DMS114 treated with DMSO at 0.1 percent for 48 hours (cell line): ENCODE measurements around the gene MLN.

Experiments used
- DNase-seq: peaks from one replicate; lab custom pipeline; 2025; ENCODE audit not compliant: unreplicated experiment; lab: John Stamatoyannopoulos, UW

The MLN gene

DNA sequence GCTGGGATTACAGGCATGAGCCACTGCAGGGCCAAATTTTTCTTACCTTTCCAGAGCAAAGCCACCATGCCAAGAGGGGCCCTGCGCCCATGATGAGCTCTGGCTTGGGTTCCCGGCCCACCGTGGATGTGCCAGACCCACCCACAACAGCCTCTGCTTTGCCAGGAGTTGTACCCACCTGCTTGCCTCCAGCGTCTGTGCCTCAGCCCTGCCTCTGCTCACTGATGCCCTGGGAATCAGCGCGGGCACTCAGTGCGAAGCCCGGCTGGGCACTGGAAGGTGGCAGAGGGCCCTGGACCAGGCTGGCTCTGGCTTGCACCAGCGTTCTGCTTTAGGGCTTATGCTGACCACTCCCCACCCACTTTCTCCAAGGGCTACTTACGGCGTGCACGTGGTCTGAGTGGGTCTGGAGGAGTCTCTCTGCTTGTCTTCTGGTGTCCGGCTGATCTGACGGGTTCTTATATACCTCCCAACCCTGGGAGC lies at the start of gene MLN:
Gene MLN (minus strand): TSS at position 433 of the 483 bp plus-strand sequence. CDS start 2,840 bp downstream, outside the sequence.
- DNase-seq, result no peak

- DNase-seq, result no peak
Observed at GRCh38 chr6:33853026-33853425, 49.2 kb upstream of the MLN start.

DNA sequence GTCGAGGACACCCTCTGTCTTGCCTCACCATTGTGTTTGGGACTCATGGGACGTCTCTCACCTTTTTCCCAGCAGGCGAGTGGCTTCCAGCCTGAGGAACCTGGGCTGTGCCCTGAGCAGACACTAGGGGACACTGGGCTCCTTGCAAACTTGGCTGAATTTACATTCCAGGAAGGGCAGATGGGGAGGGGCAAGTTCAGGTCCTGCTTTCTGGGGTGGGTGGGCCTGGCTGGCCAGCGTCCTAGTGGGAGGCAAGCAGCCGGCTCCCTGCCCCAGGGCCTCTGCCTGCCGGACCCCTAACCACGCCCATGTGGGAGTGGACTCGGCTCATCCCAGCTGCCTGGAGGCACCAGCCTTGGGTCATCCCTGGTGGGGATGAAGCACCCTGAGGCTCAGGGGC lies 48.2 kb upstream of the MLN start:
- peak; percentile 22 for DNase-seq

GRCh38 chr6:33850869-33851541 lies 47.2 kb upstream of the MLN start:
- no peak for DNase-seq

DNA sequence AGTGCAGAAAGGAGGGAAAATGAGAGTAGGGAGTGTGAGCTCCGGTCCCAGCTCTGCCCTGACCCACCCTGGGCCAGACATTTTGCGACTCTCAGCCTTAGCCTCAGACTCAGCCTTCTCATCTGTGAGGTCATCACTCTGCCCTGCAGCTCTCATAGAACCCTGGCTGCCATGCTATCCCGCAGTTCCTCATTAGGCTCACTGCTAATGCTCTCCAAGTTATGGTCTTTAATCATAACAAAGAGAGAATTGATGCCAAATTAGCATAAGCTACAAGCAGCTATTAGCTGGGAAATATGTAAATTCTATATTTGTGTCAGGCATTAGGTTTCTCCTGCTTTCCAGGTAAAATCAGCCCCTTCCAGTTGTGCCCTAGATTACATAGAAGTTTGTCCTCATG lies 46.5 kb upstream of the MLN start:
- no peak for DNase-seq

DNA sequence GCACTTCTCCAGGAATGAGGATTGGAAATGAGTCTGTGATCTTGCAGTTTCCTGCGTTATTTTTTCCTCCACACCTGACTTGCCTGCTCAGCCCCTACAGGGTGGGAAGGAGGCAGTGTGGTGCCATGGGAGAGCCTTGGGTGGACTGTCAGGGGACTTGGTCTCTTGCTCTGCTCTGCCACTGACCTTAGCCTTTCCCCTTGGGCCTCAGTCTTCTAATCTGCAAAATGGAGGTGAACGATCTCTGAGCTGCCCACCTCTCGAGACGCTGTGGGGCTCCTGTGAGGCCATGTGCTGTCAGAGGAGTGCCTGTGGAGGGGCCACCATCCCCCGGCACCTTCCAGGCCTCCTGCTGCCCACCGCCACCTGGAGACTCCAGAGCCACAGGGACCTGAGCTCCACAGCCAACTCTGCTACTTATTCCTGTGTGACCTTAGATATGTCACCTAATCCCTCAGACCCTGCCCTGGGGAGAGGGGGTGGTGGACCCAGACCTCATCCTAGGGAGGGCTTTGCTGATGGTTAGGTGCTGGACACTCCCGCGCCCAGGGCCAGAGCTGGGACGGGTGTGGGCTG lies 45.8 kb upstream of the MLN start:
- no peak for DNase-seq

DNA sequence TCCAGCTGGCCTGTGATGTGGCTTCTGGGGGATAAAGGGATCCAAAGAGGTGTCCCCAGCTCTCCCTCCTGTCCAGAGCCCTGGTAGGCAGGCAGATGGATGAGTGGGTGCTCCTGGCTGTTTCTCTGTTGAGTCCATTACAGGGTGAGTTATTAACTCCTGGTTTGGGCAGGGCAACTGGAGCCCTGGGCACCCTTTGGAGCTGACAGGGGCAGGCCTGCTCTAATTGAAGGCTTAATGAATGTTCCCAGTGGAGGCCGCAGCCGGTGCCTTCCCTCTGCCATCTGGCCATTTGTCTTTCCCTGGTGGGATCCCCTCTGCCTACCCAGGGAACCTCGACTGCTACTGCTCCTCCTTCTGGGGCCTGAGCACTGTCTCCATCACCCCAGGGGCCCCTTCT lies 44.7 kb upstream of the MLN start:
- DNase-seq, result no peak

- DNase-seq, result no peak
Observed at GRCh38 chr6:33847867-33848266, 44.1 kb upstream of the MLN start.

DNA sequence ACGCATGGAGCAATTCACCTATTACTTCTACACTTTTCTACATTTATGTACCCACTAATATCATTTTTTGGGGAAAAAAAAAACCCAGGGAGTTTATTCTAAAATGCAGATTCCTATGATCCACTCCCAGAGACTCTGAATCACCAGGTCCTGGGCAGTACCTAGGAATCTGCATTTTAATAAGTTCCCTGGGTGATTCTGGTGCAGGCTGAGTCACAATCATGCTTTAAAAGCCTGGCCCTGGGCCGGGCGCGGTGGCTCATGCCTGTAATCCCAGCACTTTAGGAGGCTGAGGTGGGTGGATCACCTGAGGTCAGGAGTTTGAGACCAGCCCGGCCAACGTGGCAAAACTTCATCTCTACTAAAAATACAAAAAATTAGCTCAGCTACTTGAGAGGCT lies 43.3 kb upstream of the MLN start:
- no peak for DNase-seq

DNA sequence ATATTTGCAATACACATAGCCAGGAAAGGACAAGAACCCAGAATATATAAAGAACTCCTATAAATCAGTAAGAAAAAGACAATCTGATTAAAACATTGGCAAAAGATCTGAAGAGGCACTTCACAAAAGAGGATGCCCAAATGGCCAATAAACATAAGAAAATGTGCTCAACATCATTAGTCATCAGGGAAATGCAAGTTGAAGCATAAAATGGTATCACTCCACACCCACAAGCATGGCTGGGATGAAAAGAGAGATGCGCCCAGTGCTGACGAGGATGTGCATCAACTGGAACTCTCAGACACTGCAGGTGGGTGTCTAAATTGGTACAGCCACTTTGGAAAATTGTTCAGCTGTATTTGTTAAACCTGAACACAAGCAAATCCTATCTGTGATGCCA lies 42.4 kb upstream of the MLN start:
- DNase-seq, result no peak

GRCh38 chr6:33845031-33845745 lies 41.4 kb upstream of the MLN start:
- DNase-seq, result no peak

GRCh38 chr6:33843131-33844121 lies 39.6 kb upstream of the MLN start:
- no peak for DNase-seq

DNA sequence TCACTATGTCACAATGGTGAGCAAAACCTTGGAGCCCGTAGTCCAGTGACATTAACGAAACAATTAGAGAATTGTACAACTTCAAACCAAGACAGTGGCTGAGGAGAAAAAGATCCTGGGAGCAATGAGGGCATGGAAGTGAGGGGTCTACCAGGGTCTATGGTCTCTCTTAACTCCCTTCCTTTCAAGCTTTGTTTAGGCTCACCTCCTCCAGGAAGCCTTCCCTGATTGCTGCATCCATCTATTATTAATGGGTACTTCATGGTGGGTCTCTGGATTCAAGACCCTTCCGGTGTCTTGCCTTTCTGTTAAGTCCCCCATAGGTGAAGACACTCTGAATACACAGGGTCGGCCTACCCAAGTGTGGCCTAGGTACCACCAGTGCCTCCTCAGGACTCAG lies 38.1 kb upstream of the MLN start:
- DNase-seq, result no peak

GRCh38 chr6:33841070-33841469 lies 37.3 kb upstream of the MLN start:
- DNase-seq, result no peak

- DNase-seq, result no peak
Observed at GRCh38 chr6:33840048-33840926, 36.5 kb upstream of the MLN start.

GRCh38 chr6:33839399-33840047 lies 35.7 kb upstream of the MLN start:
- no peak for DNase-seq

GRCh38 chr6:33838983-33839382 lies 35.2 kb upstream of the MLN start:
- no peak for DNase-seq

DNA sequence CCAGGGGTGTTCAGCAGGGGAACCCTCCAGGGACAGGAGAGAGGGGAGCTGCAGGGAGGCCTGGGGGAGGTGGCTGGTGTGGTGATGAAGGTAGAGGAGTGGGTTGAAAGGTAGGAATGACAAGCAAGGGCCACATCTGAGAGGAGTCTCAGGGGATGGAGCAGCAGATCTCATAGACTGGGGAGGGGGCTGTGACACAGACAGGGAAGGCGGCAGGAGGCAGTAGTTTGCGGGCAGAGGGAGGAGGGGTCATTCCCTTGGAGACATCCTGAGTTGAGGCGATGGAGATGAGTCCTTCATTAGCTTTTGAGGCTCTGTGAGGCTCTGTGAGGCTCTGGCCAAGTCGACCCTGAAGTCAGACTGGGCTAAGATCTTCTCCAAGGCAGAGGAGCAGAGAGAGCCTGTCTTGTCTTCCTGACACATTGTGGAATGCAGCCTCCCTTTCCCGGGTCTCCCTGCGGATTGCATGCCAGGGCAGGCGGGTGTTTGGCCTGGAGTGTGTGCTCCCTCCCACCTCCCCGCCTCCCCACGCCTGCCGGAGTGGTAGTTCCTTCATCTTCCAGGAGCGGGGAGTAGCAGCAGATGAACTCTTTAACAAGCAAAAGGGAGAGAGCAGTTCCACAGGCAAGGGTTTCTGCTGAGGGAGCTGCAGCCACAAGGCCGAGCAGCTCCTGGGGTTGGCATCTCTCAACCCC lies 34.3 kb upstream of the MLN start:
- DNase-seq, result no peak
